NCI-H1105 treated with DMSO at 0.1 percent for 48 hours (cell line): ENCODE results near the gene TFPI.
A peak's percentile ranks its signal among the peaks of the same experiment; 100 is the strongest.

Source experiments
- DNase-seq: peaks from one replicate; lab custom pipeline; 2025; lab: John Stamatoyannopoulos, UW

TFPI gene

DNA sequence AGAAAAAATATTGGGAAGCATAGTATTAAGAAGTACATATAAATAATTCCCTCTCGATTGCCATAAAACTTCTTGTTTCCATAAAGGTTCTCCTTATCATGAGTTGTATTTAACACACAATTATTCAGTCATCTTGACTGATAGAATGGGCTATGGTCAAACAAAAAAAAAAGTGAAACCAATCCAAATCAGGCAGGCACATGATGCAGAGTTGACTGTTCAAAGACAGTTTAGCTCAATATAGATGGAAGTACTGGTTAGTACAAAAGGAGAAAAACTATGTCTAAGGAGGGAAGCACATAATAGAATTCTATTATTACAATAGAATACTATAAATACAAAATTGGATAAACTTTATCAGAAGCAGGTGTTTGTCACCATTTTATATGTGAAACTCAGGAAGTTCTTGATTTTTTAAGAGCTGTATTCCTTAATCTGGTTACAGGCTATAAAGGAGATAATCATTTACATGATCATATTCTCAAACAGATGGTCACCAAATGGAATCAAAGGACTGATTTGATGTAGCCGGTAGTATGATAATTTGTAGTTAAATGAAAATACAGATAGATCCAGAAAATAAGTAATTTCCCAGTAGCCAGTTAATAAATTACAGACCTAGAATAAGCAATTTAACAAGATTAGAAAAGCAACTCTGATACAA lies 88.0 kb downstream of the TFPI start:
- no peak for DNase-seq

DNA sequence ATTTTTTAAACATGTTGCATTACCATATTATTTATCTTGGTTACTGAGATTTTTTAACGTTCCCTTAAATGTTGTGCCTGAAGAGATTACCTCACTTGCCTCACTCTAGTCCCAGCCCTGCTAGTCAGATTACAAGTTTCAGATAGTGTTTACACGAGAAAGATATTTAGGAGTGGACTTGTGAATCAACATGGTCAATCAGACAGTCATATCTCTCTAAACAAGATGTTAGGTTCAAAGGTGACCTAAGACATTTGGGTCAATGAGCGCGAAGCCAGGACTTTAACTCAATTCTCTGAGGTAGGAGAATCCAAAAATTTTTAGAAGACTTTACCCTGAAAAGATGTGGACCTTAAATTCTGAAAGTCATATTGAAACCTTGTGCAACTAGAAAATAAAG lies 91.4 kb downstream of the TFPI start:
- no peak for DNase-seq

DNA sequence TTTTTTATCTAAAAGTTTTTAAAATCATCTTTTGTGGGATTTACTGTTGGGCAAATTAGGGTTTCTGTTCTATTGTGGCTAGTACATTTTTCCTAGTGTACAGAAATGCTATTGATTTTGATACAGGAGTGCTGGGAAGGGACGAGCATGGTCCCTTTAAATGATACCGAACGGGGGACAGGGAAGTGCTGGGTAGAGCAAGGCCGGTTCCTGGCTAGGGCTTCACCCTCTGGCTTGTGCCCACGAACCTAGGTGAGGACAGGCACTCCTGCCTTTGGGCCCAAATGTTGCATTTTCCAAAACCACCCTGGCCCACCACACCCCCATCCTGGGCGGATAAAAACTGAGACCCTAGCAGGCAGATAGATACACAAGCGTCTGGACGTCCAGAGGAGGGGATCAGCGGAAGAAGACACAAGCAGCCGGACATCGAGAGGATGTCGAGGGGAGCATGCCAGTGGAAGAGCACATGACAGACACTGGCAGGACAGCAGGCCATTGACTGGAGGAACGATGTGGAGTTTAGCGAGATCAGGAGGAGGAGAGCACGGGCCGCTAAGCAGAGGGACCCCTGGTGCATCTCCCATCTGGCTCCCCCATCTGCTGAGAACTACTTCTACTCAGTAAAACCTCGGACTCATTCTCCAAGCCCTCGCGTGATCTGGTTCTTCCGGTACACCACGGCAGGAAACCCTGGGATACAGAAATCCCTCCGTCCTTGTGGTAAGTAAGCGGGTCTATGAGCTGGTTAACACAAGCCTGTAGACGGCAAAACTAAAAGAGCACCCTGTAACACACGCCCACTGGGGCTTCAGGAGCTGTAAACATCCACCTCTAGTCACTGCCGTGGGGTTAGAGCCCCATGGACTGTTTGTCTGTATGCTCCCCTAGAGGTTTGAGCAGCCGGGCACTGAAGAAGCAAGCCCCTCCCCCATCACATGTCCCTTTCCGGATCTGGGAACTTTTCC lies 92.7 kb downstream of the TFPI start:
- no peak for DNase-seq

GRCh38 chr2:187459256-187459655 lies 95.0 kb downstream of the TFPI start:
- DNase-seq: no peak

GRCh38 chr2:187453078-187453641 lies 101.1 kb downstream of the TFPI start:
- DNase-seq: peak; percentile 40

GRCh38 chr2:187451510-187451909 lies 102.7 kb downstream of the TFPI start:
- DNase-seq: no peak

GRCh38 chr2:187447336-187447735 lies 106.9 kb downstream of the TFPI start:
- no peak for DNase-seq

GRCh38 chr2:187446711-187447110 lies 107.5 kb downstream of the TFPI start:
- DNase-seq: no peak

- DNase-seq: no peak
Observed at GRCh38 chr2:187445051-187445450, 109.2 kb downstream of the TFPI start.

GRCh38 chr2:187442778-187443177 lies 111.5 kb downstream of the TFPI start:
- DNase-seq: no peak

- DNase-seq: no peak
Observed at GRCh38 chr2:187442378-187442777, 111.9 kb downstream of the TFPI start.

GRCh38 chr2:187440101-187440675 lies 114.0 kb downstream of the TFPI start:
- no peak for DNase-seq

GRCh38 chr2:187438455-187438854 lies 115.8 kb downstream of the TFPI start:
- no peak for DNase-seq

DNA sequence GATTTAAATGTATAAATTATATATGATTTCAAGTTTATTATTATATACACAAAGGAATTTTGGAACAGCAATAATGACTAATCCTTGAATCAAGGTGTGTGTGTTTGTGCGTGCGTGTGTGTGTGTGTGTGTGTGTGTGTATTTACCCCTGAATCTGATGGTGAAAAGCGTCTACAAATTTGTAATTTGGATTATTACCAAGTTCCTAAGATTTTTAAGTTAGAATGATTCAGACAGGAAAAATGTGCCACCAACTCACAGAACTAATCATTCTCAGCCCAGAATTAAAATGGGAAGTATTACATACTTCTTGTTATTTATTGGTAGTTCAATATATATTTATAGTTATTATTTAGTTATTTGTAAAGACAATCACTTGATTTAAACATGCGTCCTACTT lies 118.5 kb downstream of the TFPI start:
- no peak for DNase-seq

GRCh38 chr2:187435078-187435477 lies 119.2 kb downstream of the TFPI start:
- DNase-seq: no peak

GRCh38 chr2:187434342-187434785 lies 119.9 kb downstream of the TFPI start:
- no peak for DNase-seq

DNA sequence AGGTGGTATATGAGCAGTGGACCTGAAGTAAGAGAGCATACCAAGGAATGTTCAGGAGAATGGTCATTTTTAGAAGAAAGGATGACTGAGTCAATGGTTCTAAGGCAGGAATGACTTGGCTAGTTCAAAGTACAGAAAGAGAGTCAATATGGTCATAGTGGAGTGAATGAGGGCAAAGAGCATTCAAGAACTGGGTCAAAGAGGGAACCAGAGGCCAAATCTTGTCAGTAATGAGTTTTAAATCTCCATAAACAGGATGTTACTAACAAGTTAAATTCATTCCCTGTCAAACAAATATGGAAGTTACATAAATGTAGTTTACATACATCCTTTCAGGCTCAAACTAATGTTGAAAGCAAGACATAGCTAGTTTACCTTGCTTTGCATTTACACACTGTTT lies 122.3 kb downstream of the TFPI start:
- DNase-seq: no peak

- DNase-seq: no peak
Observed at GRCh38 chr2:187429989-187430388, 124.2 kb downstream of the TFPI start.

- DNase-seq: no peak
Observed at GRCh38 chr2:187424146-187424545, 130.1 kb downstream of the TFPI start.

GRCh38 chr2:187422282-187422681 lies 132.0 kb downstream of the TFPI start:
- no peak for DNase-seq

GRCh38 chr2:187421519-187421918 lies 132.7 kb downstream of the TFPI start:
- no peak for DNase-seq

GRCh38 chr2:187419808-187420207 lies 134.4 kb downstream of the TFPI start:
- no peak for DNase-seq

GRCh38 chr2:187415449-187415848 lies 138.8 kb downstream of the TFPI start:
- no peak for DNase-seq
